K562 (cell line): ENCODE measurements around the gene ZFYVE28. TPM values are rescaled to one million over a fixed set of nuclear protein-coding genes. Genes with fewer than 3 reads are reported as not detected.

ENCODE experiments used
- ATAC-seq: fragments of 200-7000 bp; cut with Tn5 transposase; 3 replicates; pipeline ENCODE4 v1.9.1; 2020; ENCODE audit warnings: moderate library complexity
- BruUV-seq: library from RNA; stranded (reverse); fragments of 400-500 nt; replicated peaks from 2 replicates; lab custom pipeline; 2021; lab: Mats Ljungman, UMichigan
- CTCF ChIA-PET: fragments of 300-600 bp; formaldehyde crosslinking; extraction: SDS; loops from one replicate; lab custom pipeline; 2021; ENCODE audit warnings: low intra/inter-chr PET ratio; lab: Yijun Ruan, JAX
- POLR2A ChIA-PET: fragments of 300-600, 350-650 bp; sonication (Branson Sonifier 250); formaldehyde crosslinking; extraction: SDS; loops from one replicate; lab custom pipeline; 2021; ENCODE audit warnings: antibody characterized with exemption, inconsistent platforms; lab: Yijun Ruan, JAX
- DNase-seq, 4 experiments: peaks; one replicate each; pipeline versions ENCODE4 v3.0.0 to v3.0.0-alpha.2; 2011 to 2018; ENCODE audit warnings: low spot score in 3 of 4, mixed read lengths in 3 of 4; ENCODE audit errors: extremely low read depth in 1 of 4
- FAIRE-seq: peaks from 2 replicates; lab custom pipeline; 2011; peaks lifted over from hg19 to GRCh38; lab: Jason Lieb, UNC
- H2AFZ ChIP-seq: 2 replicates; pipeline ENCODE4 v1.6.0; 2011; ENCODE audit warnings: low read depth, low read length, control low read depth, inconsistent platforms
- H3K27ac ChIP-seq: fragments of 200-600 bp; 3 replicates; pipeline ENCODE4 v1.8.0; 2011; ENCODE audit warnings: low read depth, mild to moderate bottlenecking, control low read depth, inconsistent platforms, low read length, moderate library complexity, mixed read lengths; ENCODE audit errors: extremely low read depth
- H3K27me3 ChIP-seq, 2 experiments: fragments of 300-600 bp in 1 of 2; 2 replicates in 1 of 2; 3 replicates in 1 of 2; pipeline versions ENCODE4 v1.6.0 to v1.8.0; 2011; ENCODE audit warnings: inconsistent platforms in 2 of 2, low read length in 2 of 2, mild to moderate bottlenecking in 1 of 2, mixed read lengths in 1 of 2, moderate library complexity in 1 of 2; ENCODE audit not compliant: control insufficient read depth in 2 of 2, insufficient read depth in 2 of 2
- H3K36me3 ChIP-seq: fragments of 300-600 bp; 3 replicates; pipeline ENCODE4 v1.8.0; 2011; ENCODE audit warnings: mild to moderate bottlenecking, low read length, inconsistent platforms; ENCODE audit not compliant: control insufficient read depth, insufficient read depth
- H3K4me1 ChIP-seq, 2 experiments: fragments of 200-600 bp in 1 of 2; replicated peaks in 1 of 2; 2 replicates in 1 of 2; 3 replicates in 1 of 2; pipeline versions ENCODE4 v1.5.1 to v1.8.0; 2011; ENCODE audit warnings: inconsistent platforms in 2 of 2, low read length in 2 of 2, mild to moderate bottlenecking in 1 of 2, mixed read lengths in 1 of 2, moderate library complexity in 1 of 2; ENCODE audit not compliant: control insufficient read depth in 2 of 2, insufficient read depth in 2 of 2
- H3K4me2 ChIP-seq: 2 replicates; pipeline ENCODE4 v1.6.1; 2011; ENCODE audit warnings: low read length, control low read depth, inconsistent platforms, mixed read lengths; ENCODE audit not compliant: insufficient read depth
- H3K4me3 ChIP-seq: fragments of 200-600 bp; sonication (generic), shearing (Covaris generic); 2 replicates; pipeline ENCODE4 v1.5.1; 2016; ENCODE audit warnings: control low read depth, inconsistent platforms
- H3K79me2 ChIP-seq: fragments of 200-600 bp; 3 replicates; pipeline ENCODE4 v1.8.0; 2011; ENCODE audit warnings: low read length, inconsistent platforms; ENCODE audit not compliant: control insufficient read depth, insufficient read depth
- H3K9ac ChIP-seq, 2 experiments: 2 replicates each; pipeline versions ENCODE4 v1.6.0 to v1.6.1; 2011; ENCODE audit warnings: low read depth in 2 of 2, low read length in 2 of 2, control low read depth in 1 of 2, inconsistent platforms in 1 of 2, mild to moderate bottlenecking in 1 of 2, mixed read lengths in 1 of 2; ENCODE audit not compliant: insufficient read depth in 1 of 2
- H3K9me1 ChIP-seq: one replicate; pipeline ENCODE4 v1.6.0; 2011; ENCODE audit warnings: inconsistent platforms, mild to moderate bottlenecking, low read length, moderate library complexity; ENCODE audit not compliant: control insufficient read depth, insufficient read depth
- H3K9me3 ChIP-seq: replicated peaks from 2 replicates; pipeline ENCODE4 v1.5.1; 2011; ENCODE audit warnings: low read depth, low read length, inconsistent platforms; ENCODE audit not compliant: control insufficient read depth, insufficient read depth
- H4K20me1 ChIP-seq: replicated peaks from 2 replicates; pipeline ENCODE4 v1.6.1; 2011; ENCODE audit warnings: low read length, inconsistent platforms, mixed read lengths; ENCODE audit not compliant: control insufficient read depth, insufficient read depth
- CHCHD3 ChIP-seq: fragments of 250-450 bp; sonication (Bioruptor Pico); IDR thresholded peaks from 2 replicates; pipeline ENCODE4 v2.1.2; 2022; ENCODE audit warnings: mild to moderate bottlenecking
- FOXA3 ChIP-seq, 2 experiments: fragments of 450-650 bp in 1 of 2; sonication (generic) in 1 of 2; formaldehyde crosslinking; IDR thresholded peaks in 1 of 2; conservative IDR thresholded peaks in 1 of 2; 2 replicates each; pipeline versions ENCODE4 v1.4.0 to v1.8.0; 2020 to 2022; ENCODE audit warnings: mild to moderate bottlenecking in 2 of 2, missing genetic modification reagents in 1 of 2
- GABPB2 ChIP-seq: fragments of 250-450 bp; sonication (Bioruptor Pico); conservative IDR thresholded peaks from 2 replicates; pipeline ENCODE4 v1.5.1; 2021; ENCODE audit warnings: mild to moderate bottlenecking
- GTF2F1 ChIP-seq: IDR thresholded peaks from 2 replicates; pipeline ENCODE4 v1.6.1; 2011; ENCODE audit warnings: low read depth, low read length, improper control_type of control experiment
- HBP1 ChIP-seq: fragments of 450-650 bp; formaldehyde crosslinking; IDR thresholded peaks from 2 replicates; pipeline ENCODE4 v1.4.0; 2022; ENCODE audit warnings: missing genetic modification characterization
- HINFP ChIP-seq: fragments of 450-650 bp; conservative IDR thresholded peaks from 2 replicates; pipeline ENCODE4 v1.6.1; 2016; ENCODE audit warnings: missing genetic modification characterization, low read depth, mild to moderate bottlenecking, control low read depth, missing compliant biosample characterization
- HSF4 ChIP-seq: fragments of 250-450 bp; sonication (Bioruptor Pico); IDR thresholded peaks from 2 replicates; pipeline ENCODE4 v2.1.2; 2022; ENCODE audit warnings: mild to moderate bottlenecking, moderate library complexity, borderline replicate concordance
- KHSRP ChIP-seq: fragments of 450-650 bp; IDR thresholded peaks from 2 replicates; pipeline ENCODE4 v1.6.1; 2017
- MAFF ChIP-seq: IDR thresholded peaks from 2 replicates; pipeline ENCODE4 v1.6.1; 2012; ENCODE audit warnings: low read length, improper control_type of control experiment
- PURB ChIP-seq: sonication (generic); formaldehyde crosslinking; IDR thresholded peaks from 2 replicates; pipeline ENCODE4 v1.9.0; 2021; ENCODE audit warnings: low read depth, mild to moderate bottlenecking, missing genetic modification reagents
- SMARCA4 ChIP-seq: fragments of 450-650 bp; IDR thresholded peaks from 2 replicates; pipeline ENCODE4 v1.6.1; 2016
- TRIM24 ChIP-seq, 2 experiments: fragments of 450-650 bp; IDR thresholded peaks; 2 replicates each; pipeline ENCODE4 v1.6.1; 2016
- USF1 ChIP-seq: sonication (generic); formaldehyde crosslinking; IDR thresholded peaks from 2 replicates; pipeline ENCODE4 v1.9.0; 2022; ENCODE audit warnings: mild to moderate bottlenecking, missing genetic modification reagents
- ZNF165 ChIP-seq: fragments of 250-450 bp; sonication (Bioruptor Pico); IDR thresholded peaks from 2 replicates; pipeline ENCODE4 v1.4.0; 2020; ENCODE audit warnings: borderline replicate concordance
- ZNF282 ChIP-seq: sonication (generic); formaldehyde crosslinking; IDR thresholded peaks from 2 replicates; pipeline ENCODE4 v1.8.1; 2023; ENCODE audit warnings: missing genetic modification reagents
- WGBS: fragments of 100-300 bp; shearing (Covaris generic); methylation state at CpG from one replicate; pipeline ENCODE4 v1.1.6; 2016; ENCODE audit warnings: low coverage, mixed read lengths; ENCODE audit not compliant: insufficient coverage; ENCODE audit errors: missing lambda C conversion rate; 5-methylcytosine and 5-hydroxymethylcytosine counted together
- in situ Hi-C: fragments of 300-500 bp; cut with MboI; formaldehyde crosslinking; loops from 4 replicates; pipeline ENCODE4 v1.15.0; 2018; ENCODE audit warnings: inconsistent platforms, mixed read lengths
- intact Hi-C: fragments of 100-400 bp; cut with micrococcal nuclease; formaldehyde crosslinking; loops from 2 replicates; pipeline ENCODE4 v1.14.2; 2022
- polyA plus RNA-seq, 8 experiments: library from polyadenylated mRNA; depleted of rRNA in 4 of 8; stranded (reverse) in 5 of 8; unstranded in 3 of 8; fragments of >200 nt; fragmentation: Nextera tagmentation in 2 of 8; fragmentation: Illumina TruSeq in 1 of 8; extraction: Ambion mirVana in 2 of 8; extraction: Trizol in 1 of 8; gene quantifications; 2 replicates each; pipeline versions ENCODE4 v1.2.1 to v1.2.3, GENCODE V29; 2011 to 2014; ENCODE audit warnings: inconsistent platforms in 1 of 8, missing spikeins in 1 of 8
- total RNA-seq, 7 experiments: library from RNA; depleted of rRNA in 6 of 7; stranded (reverse); fragments of >200 nt in 6 of 7; fragmentation: Illumina TruSeq in 2 of 7; extraction: Trizol in 2 of 7; gene quantifications; 2 replicates each; pipeline versions ENCODE4 v1.2.1 to v1.2.3, GENCODE V29; 2011 to 2021; ENCODE audit warnings: low replicate concordance in 1 of 7
- TF ChIP-seq, protein P1 (sequence below): IDR thresholded peaks from 2 replicates; pipeline ENCODE4 v1.6.1; 2012; ENCODE audit warnings: low read depth, low read length, improper control_type of control experiment, borderline replicate concordance

ZFYVE28 gene
- total and polyA plus RNA-seq, 9 of the 15 experiments (the other 6 are each of a cell fraction or from before 2014, with no cell fraction given) = 1.3 to 24.8 (median 8.9) TPM

DNA sequence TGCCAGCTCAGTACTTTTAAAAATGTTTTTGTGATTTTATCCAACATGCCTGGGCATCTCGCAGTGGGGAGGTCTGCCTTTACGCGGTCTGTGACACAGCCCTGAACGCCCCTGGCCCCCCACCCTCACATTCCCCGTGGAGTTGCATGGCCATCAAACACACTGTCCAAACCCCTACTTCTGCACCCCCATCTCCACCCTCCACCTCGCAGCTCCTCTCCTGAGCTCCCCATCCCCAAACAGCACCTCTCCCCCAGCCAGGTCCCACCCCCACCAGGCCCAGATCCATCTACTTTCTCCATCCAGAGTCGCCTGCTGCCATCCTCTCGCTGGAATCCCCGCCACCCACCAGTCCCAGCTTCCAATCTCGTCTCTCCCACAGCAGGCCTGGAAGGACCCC, 9.5 kb downstream of the ZFYVE28 start:
- H3K9me3 ChIP-seq = no peaks in the 10 kb centered on the region
- H3K4me3 ChIP-seq = no peak overlapping the region
- no peaks in the 10 kb centered on the region for H3K27me3 ChIP-seq
- POLR2A ChIA-PET = interaction anchor here (0.7 to 1.0 kb wide), 4 partner anchors 14 to 121 kb away, joined by 3 read pairs; no protein-coding TSS in a partner anchor
- DNase-seq (no peak), ATAC-seq (no peak), FAIRE-seq (no peak)
- peak overlapping the region; percentile 23 for H3K4me2 ChIP-seq
- H3K27ac ChIP-seq = no peak overlapping the region
- H4K20me1 ChIP-seq = no peaks in the 10 kb centered on the region; the same call in 1 of the 2 replicates
- in situ Hi-C loops = no loop called here
- no peaks in the 10 kb centered on the region for H3K36me3 ChIP-seq
- CTCF ChIA-PET = no interaction called here
- H3K79me2 ChIP-seq = peaks cover 70% of the 10 kb centered on the region
- intact Hi-C loops = no loop called here
- TF ChIP-seq ZNF282 (CRISPR knock-in tag) (no peak), CHCHD3 (no peak), SMARCA4 (no peak), PURB (CRISPR knock-in tag) (no peak), GTF2F1 (no peak), ZNF165 (CRISPR knock-in tag) (no peak), MAFF (no peak), FOXA3 (CRISPR knock-in tag; conservative IDR thresholded peaks at IDR 0.05 in 1 of 2, IDR thresholded peaks at IDR 0.05 in 1 of 2) (no peak), KHSRP (no peak), TRIM24 (IDR thresholded peaks at IDR 0.05) (no peak), USF1 (CRISPR knock-in tag) (no peak), GABPB2 (CRISPR knock-in tag) (no peak), HSF4 (no peak), HBP1 (CRISPR knock-in tag) (no peak), HINFP (tag) (no peak)
- TF ChIP-seq, protein P1, sequence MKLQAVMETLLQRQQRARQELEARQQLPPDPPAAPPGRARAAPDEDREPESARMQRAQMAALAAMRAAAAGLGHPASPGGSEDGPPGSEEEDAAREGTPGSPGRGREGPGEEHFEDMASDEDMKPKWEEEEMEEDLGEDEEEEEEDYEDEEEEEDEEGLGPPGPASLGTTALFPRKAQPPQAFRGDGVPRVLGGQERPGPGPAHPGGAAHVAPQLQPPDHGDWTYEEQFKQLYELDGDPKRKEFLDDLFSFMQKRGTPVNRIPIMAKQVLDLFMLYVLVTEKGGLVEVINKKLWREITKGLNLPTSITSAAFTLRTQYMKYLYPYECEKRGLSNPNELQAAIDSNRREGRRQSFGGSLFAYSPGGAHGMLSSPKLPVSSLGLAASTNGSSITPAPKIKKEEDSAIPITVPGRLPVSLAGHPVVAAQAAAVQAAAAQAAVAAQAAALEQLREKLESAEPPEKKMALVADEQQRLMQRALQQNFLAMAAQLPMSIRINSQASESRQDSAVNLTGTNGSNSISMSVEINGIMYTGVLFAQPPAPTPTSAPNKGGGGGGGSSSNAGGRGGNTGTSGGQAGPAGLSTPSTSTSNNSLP = no peak
- peak overlapping the region in 1 of 2 experiments; percentile 73; a peak in 2 of 4 replicates for H3K9ac ChIP-seq
- peaks cover 46 to 67% of the 10 kb centered on the region in 2 experiments for H3K4me1 ChIP-seq
- BruUV-seq = no TSS peak
- H3K9me1 ChIP-seq = no peaks in the 10 kb centered on the region
- H2AFZ ChIP-seq = no peak overlapping the region
- 73% methylated on average over 10 of the region's 10 CpGs for WGBS
